Coronary artery (tissue), 2 donors: ENCODE measurements around the gene VTI1B.
"Not testable (repeated sequence)": the region's sequence is repeated elsewhere in the genome, so short reads cannot be mapped to it uniquely, and the experiment has no call there.

ENCODE experiments used
- DNase-seq: peaks from one replicate; pipeline ENCODE4 v3.0.0-alpha.2; 2017; ENCODE audit warnings: low spot score
- H3K27ac ChIP-seq, 2 donors: fragments of 200-600 bp; sonication (generic); one replicate each; pipeline ENCODE4 v1.5.1; 2016 to 2019
- H3K4me3 ChIP-seq: fragments of 200-600 bp; sonication (generic); 2 replicates; pipeline ENCODE4 v1.5.1; 2016; ENCODE audit warnings: mild to moderate bottlenecking, moderate library complexity
- CTCF ChIP-seq: fragments of 200-600 bp; sonication (generic); IDR thresholded peaks from one replicate; pipeline ENCODE4 v1.5.1; 2019; ENCODE audit warnings: antibody characterized with exemption

Gene VTI1B

DNA sequence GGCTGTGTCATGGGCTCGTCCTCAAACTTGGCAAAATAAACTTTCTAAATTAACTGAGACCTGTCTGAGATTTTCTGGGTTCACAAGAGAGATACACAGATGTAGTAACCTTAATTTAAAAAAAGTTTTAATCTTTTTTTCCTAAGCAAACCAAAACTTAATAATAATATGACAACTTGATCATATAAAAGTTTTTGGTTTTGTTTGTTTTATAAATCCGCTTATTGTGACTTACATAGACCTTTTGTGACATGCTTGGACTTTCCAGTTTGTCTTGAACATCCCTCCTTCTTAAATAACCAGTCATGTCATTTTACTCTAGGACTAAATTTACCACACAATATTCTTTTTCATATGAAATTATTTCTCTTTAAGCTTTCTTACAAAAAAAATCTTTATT, 35.8 kb upstream of the VTI1B start:
- Histone ChIP-seq H3K27ac (no peak overlapping the region), H3K4me3 (no peak overlapping the region)
- TF ChIP-seq CTCF = no peak
- no peak for DNase-seq

GRCh38 chr14:67709796-67710195, 35.4 kb upstream of the VTI1B start:
- H3K4me3 ChIP-seq, H3K27ac ChIP-seq, DNase-seq: not testable (repeated sequence)

DNA sequence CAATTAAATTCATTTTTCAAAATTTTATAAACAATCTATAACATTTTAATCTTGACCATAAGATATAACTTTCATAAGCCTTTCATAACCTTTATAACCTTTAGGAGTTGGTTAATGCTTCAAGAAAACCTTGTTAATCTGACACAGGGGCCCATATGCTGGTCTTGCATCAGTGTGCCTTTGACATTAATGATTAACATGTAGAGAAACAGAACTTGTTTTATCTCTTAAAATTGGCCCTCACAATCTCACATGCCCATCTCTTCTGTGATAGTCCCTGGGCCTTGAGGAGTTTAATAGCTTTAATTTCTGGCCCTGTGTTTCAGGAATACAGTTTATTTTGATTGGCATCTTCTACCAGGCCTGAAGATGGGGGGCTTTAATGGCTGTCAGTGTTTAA, 34.9 kb upstream of the VTI1B start:
- DNase-seq, H3K27ac ChIP-seq, H3K4me3 ChIP-seq: not testable (repeated sequence)

GRCh38 chr14:67705211-67705610, 30.8 kb upstream of the VTI1B start:
- DNase-seq = no peak
- Histone ChIP-seq H3K4me3 (no peak overlapping the region), H3K27ac (no peak overlapping the region)
- TF ChIP-seq CTCF = no peak

- Histone ChIP-seq H3K27ac (no peak overlapping the region), H3K4me3 (no peak overlapping the region)
- TF ChIP-seq CTCF = peak; percentile 63
- no peak for DNase-seq
Measured at GRCh38 chr14:67704484-67705089, 30.2 kb upstream of the VTI1B start.

- no peak for TF ChIP-seq CTCF
- Histone ChIP-seq H3K4me3 (no peak overlapping the region), H3K27ac (no peak overlapping the region)
- DNase-seq = no peak
Measured at GRCh38 chr14:67703997-67704396, 29.6 kb upstream of the VTI1B start.

GRCh38 chr14:67701492-67701891, 27.1 kb upstream of the VTI1B start, which contains the start of gene RDH12:
TSS of gene RDH12 (plus strand) at chr14:67701886. CDS start at chr14:67722643, 20,757 bp downstream.
- H3K27ac ChIP-seq = not testable (repeated sequence)

DNA sequence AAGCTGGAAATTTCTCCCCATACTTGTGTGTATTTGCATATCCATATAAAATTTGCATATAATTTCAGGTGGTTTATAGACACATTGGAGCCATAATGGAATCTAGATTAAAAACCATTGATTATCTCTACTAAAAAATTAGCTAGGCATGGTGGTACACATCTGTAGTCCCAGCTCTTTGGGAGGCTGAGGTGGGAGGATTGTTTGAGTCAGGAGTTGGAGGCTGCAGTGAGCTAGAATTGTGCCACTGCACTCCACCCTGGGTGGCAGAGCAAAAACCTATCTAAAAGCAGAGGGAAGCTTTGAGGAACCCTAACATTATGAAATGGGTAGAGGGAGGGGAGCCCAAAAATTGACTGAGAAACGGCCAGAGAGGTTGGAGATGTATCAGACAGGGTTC, 23.7 kb upstream of the VTI1B start:
- DNase-seq = no peak
- H3K4me3 ChIP-seq = no peak overlapping the region
- no peak for TF ChIP-seq CTCF
- H3K27ac ChIP-seq = no peak overlapping the region

More at GRCh38 chr14:67701492-67701891, 27.1 kb upstream of the VTI1B start, which contains the start of gene RDH12:
- not testable (repeated sequence) for H3K4me3 ChIP-seq, DNase-seq

DNA sequence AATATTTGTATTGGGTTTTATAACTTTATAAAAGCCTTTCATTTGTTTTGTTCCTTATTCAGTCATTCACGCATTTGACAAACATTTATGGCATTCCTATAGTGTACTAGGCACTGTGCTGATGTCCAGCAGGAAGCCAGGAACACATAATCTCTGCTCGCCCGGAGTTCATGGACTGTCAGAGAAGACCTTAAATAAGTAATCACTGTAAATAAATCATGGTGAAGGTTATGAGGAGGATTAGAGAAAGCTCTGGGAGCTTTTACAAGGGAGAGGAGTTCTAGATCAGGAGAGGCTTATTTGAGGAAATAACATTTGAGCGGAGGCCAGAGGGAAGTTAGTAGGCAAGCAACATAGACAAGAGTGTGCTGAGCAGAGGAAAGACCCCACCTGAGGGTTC, 22.6 kb upstream of the VTI1B start:
- Histone ChIP-seq H3K27ac (no peak overlapping the region), H3K4me3 (no peak overlapping the region)
- no peak for DNase-seq
- no peak for TF ChIP-seq CTCF
